Stomach (tissue), 9 donors: ENCODE results near the gene S1PR4. TPM values are rescaled to one million over a fixed set of nuclear protein-coding genes. Genes with fewer than 3 reads are reported as not detected.
A peak's percentile ranks its signal among the peaks of the same experiment; 100 is the strongest.

Experiments used
- DNase-seq, 2 donors: peaks; one replicate each; pipeline versions ENCODE4 v3.0.0 to v3.0.0-alpha.2; 2013 to 2019
- H3K27ac ChIP-seq, 5 donors: fragments of 200-600 bp in 4 of 5; sonication (generic) in 4 of 5; one replicate each; pipeline ENCODE4 v1.5.1; 2013 to 2019; ENCODE audit warnings: mild to moderate bottlenecking in 1 of 5, moderate library complexity in 1 of 5
- H3K27me3 ChIP-seq, 3 donors: fragments of 200-600 bp; sonication (generic); one replicate each; pipeline ENCODE4 v1.5.1; 2017 to 2019; ENCODE audit warnings: mixed run types in 1 of 3
- H3K36me3 ChIP-seq, 4 donors: fragments of 200-600 bp; sonication (generic); 1 replicate in 3 of 4; 2 replicates in 1 of 4; pipeline ENCODE4 v1.5.1; 2016 to 2019
- H3K4me1 ChIP-seq, 4 donors: fragments of 200-600 bp; sonication (generic); one replicate each; pipeline ENCODE4 v1.5.1; 2016 to 2019
- H3K4me3 ChIP-seq, 4 donors: fragments of 200-600 bp; sonication (generic) in 3 of 4; one replicate each; pipeline ENCODE4 v1.5.1; 2016 to 2019; ENCODE audit warnings: mild to moderate bottlenecking in 1 of 4
- H3K9me3 ChIP-seq, 4 donors: fragments of 200-600 bp; sonication (generic); one replicate each; pipeline ENCODE4 v1.5.1; 2016 to 2019
- EP300 ChIP-seq: sonication (generic); formaldehyde crosslinking; IDR thresholded peaks from one replicate; pipeline ENCODE4 v1.6.1; 2017; ENCODE audit warnings: antibody characterized with exemption
- POLR2A ChIP-seq, 4 donors: fragments of 450-650 bp; IDR thresholded peaks; one replicate each; pipeline ENCODE4 v1.6.1; 2016; ENCODE audit warnings: antibody characterized with exemption in 4 of 4, control low read depth in 2 of 4, mild to moderate bottlenecking in 1 of 4, moderate library complexity in 1 of 4
- POLR2AphosphoS5 ChIP-seq, 3 donors: sonication (generic); formaldehyde crosslinking; IDR thresholded peaks; one replicate each; pipeline ENCODE4 v1.6.1; 2016; ENCODE audit warnings: antibody characterized with exemption in 3 of 3
- WGBS, 5 donors: extraction: QIAGEN DNeasy Blood & Tissue Kit in 3 of 5; methylation state at CpG; one replicate each; pipeline versions ENCODE4 v1.1.5 to v1.1.7; 2013 to 2018; 5-methylcytosine and 5-hydroxymethylcytosine counted together
- intact Hi-C: fragments of 100-400 bp; cut with DNase I; formaldehyde crosslinking; loops from one replicate; pipeline ENCODE4 v1.15.1; 2023; ENCODE audit warnings: low total_unique reads
- polyA plus RNA-seq, 3 donors: library from polyadenylated mRNA; stranded (reverse); fragments of 200-250 nt; gene quantifications; one replicate each; pipeline ENCODE4 v1.2.3, GENCODE V29; 2013
- total RNA-seq, 5 donors: library from RNA; depleted of rRNA; stranded (reverse); fragments of >200 nt; gene quantifications; one replicate each; pipeline versions ENCODE4 v1.1.0 to v1.2.3, GENCODE V29; 2014 to 2016
- TF ChIP-seq, protein P1 (sequence below), 7 experiments: fragments of 450-650 bp in 4 of 7; fragments of 200-600 bp in 3 of 7; sonication (generic) in 3 of 7; IDR thresholded peaks; one replicate each; pipeline ENCODE4 v1.5.1; 2016 to 2019; ENCODE audit warnings: antibody characterized with exemption in 7 of 7, control low read depth in 2 of 7, mild to moderate bottlenecking in 1 of 7
- donor health status: healthy with polysubstance abuse.
- donor health status: Bipolar disorder and iron deficiency.
- donor health status: healthy.

S1PR4 gene
- total and polyA plus RNA-seq, 8 donors = 1.3 to 22.2 (median 3.4) TPM; not detected in 2

DNA sequence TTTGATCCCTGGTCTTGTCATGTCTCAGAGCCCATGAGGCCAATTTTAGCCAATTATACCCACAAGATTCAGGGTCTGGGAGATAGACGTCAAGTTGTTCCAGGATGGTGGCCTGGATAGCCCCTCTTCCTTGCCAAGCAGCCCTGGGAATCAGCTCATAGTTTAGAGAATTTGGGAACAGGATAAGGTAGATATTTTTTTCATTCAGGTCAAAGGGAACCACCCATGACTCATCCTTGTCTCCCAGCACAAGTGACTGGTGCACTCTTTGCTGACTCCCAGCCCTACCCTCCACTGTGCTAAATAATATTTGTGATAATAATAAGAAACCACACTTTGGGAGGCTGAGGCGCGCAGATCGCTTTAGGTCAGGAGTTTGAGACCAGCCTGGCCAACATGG, 17.1 kb upstream of the S1PR4 start:
- TF ChIP-seq POLR2AphosphoS5 (IDR thresholded peaks at IDR 0.05) (no peak), POLR2A (IDR thresholded peaks at IDR 0.05) (no peak), EP300 (no peak)
- TF ChIP-seq, protein P1, sequence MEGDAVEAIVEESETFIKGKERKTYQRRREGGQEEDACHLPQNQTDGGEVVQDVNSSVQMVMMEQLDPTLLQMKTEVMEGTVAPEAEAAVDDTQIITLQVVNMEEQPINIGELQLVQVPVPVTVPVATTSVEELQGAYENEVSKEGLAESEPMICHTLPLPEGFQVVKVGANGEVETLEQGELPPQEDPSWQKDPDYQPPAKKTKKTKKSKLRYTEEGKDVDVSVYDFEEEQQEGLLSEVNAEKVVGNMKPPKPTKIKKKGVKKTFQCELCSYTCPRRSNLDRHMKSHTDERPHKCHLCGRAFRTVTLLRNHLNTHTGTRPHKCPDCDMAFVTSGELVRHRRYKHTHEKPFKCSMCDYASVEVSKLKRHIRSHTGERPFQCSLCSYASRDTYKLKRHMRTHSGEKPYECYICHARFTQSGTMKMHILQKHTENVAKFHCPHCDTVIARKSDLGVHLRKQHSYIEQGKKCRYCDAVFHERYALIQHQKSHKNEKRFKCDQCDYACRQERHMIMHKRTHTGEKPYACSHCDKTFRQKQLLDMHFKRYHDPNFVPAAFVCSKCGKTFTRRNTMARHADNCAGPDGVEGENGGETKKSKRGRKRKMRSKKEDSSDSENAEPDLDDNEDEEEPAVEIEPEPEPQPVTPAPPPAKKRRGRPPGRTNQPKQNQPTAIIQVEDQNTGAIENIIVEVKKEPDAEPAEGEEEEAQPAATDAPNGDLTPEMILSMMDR (IDR thresholded peaks at IDR 0.05) = no peak
- H3K27me3 ChIP-seq = no peaks in the 10 kb centered on the region
- peaks cover 0 to 12% (median 5%) of the 10 kb centered on the region in 4 donors for H3K36me3 ChIP-seq
- 88 to 94% (median 91%) methylated on average over 4 of the region's 4 CpGs for WGBS, 5 donors
- H3K9me3 ChIP-seq = no peaks in the 10 kb centered on the region
- H3K4me1 ChIP-seq = peaks cover 0 to 12% (median 9%) of the 10 kb centered on the region in 4 donors
- no peak overlapping the region for H3K4me3 ChIP-seq
- no peak for DNase-seq
- intact Hi-C loops = no loop called here
- H3K27ac ChIP-seq = no peak overlapping the region

DNA sequence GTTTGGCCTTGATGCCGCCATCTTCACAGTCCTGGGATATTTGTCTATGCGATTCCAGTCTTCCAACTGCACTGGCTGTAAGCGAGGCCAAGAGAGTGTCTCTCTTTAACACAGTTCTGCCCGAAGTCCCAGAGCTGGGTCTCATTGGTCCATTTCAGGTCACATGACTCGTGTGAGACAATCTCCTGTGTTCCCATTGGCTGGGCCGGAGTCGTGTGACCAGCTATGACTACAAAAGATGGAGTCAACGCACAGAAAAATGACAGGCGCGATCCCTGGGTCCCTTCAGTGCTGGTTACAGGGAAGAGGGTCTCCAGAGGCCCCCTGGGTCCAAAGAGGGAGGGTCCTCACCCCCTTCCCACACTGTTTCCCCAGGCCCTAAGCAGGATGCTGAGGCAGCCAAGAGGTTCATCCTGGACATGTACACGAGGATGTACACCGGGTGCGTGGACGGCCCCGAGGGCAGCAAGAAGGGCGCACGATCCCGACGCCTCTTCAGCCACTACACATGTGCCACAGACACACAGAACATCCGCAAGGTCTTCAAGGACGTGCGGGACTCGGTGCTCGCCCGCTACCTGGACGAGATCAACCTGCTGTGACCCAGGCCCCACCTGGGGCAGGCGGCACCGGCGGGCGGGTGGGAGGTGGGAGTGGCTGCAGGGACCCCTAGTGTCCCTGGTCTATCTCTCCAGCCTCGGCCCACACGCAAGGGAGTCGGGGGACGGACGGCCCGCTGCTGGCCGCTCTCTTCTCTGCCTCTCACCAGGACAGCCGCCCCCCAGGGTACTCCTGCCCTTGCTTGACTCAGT, 15.9 kb upstream of the S1PR4 start:
- DNase-seq = no peak
- Histone ChIP-seq H3K9me3 (no peaks in the 10 kb centered on the region), H3K27ac (no peak overlapping the region), H3K36me3 (peaks cover 0 to 12% (median 5%) of the 10 kb centered on the region in 4 donors), H3K27me3 (no peaks in the 10 kb centered on the region), H3K4me1 (peaks cover 0 to 12% (median 9%) of the 10 kb centered on the region in 4 donors), H3K4me3 (no peak overlapping the region)
- 68 to 78% (median 70%) methylated on average over 27 to 38 of the region's 38 CpGs for WGBS, 5 donors
- intact Hi-C loops = no loop called here
- TF ChIP-seq POLR2A (IDR thresholded peaks at IDR 0.05) (no peak), POLR2AphosphoS5 (IDR thresholded peaks at IDR 0.05) (no peak)
- TF ChIP-seq, protein P1 (IDR thresholded peaks at IDR 0.05) = no peak

DNA sequence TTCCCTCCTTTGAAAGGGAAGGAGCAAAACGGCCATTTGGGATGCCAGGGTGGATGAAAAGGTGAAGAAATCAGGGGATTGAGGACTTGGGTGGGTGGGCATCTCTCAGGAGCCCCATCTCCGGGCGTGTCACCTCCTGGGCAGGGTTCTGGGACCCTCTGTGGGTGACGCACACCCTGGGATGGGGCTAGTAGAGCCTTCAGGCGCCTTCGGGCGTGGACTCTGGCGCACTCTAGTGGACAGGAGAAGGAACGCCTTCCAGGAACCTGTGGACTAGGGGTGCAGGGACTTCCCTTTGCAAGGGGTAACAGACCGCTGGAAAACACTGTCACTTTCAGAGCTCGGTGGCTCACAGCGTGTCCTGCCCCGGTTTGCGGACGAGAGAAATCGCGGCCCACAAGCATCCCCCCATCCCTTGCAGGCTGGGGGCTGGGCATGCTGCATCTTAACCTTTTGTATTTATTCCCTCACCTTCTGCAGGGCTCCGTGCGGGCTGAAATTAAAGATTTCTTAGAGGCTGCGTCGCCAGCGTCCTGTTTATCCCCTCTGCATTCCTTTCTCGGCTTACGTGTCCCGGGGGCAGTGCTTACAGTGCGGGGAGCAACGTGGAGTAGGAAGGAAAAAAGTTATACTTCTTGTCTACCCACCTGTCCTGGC, 15.2 kb upstream of the S1PR4 start:
- peak; percentile 67 to 86 for DNase-seq
- intact Hi-C loops = no loop called here

DNA sequence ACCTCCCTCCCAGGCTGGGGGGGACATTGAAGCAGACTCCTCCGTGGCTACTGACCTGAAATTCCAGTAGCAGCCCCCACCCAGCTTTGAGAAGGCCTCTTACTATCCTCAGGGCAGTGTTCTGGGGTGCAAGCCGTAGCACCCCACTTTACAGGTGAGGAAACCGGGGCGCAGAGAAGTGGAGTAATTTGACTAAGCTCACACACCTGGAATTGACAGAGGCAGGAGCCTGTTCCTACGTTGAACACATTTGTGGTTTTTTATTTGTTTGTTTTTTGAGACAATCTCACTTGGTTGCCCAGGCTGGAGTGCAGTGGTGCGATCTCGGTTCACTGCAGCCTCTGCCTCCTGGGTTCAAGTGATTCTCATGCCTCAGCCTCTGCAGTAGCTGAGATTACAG, 14.6 kb upstream of the S1PR4 start:
- no peak for DNase-seq
- peaks cover 0 to 9% (median 3%) of the 10 kb centered on the region in 4 donors for H3K36me3 ChIP-seq
- no peaks in the 10 kb centered on the region for H3K27me3 ChIP-seq
- 36 to 68% (median 60%) methylated on average over 7 of the region's 7 CpGs for WGBS, 5 donors
- H3K9me3 ChIP-seq = no peaks in the 10 kb centered on the region
- peak overlapping the region in 1 of 5 donors; percentile 72 for H3K27ac ChIP-seq
- no peak overlapping the region for H3K4me3 ChIP-seq
- intact Hi-C loops = no loop called here
- H3K4me1 ChIP-seq = peaks cover 0 to 12% (median 9%) of the 10 kb centered on the region in 4 donors
- TF ChIP-seq POLR2A (IDR thresholded peaks at IDR 0.05) = no peak
- TF ChIP-seq EP300 = no peak
- TF ChIP-seq, protein P1 (IDR thresholded peaks at IDR 0.05) = no peak
- no peak for TF ChIP-seq POLR2AphosphoS5 (IDR thresholded peaks at IDR 0.05)

More for the DNA sequence above, 15.2 kb upstream of the S1PR4 start:
- H3K9me3 ChIP-seq = no peaks in the 10 kb centered on the region
- H3K36me3 ChIP-seq = peaks cover 0 to 9% (median 4%) of the 10 kb centered on the region in 4 donors
- H3K27ac ChIP-seq = peak overlapping the region in 1 of 5 donors; percentile 4
- H3K27me3 ChIP-seq = no peaks in the 10 kb centered on the region
- WGBS, 5 donors = 3 to 11% (median 9%) methylated on average over 24 to 27 of the region's 27 CpGs
- TF ChIP-seq EP300 = no peak
- no peak for TF ChIP-seq POLR2A (IDR thresholded peaks at IDR 0.05)
- TF ChIP-seq, protein P1 (IDR thresholded peaks at IDR 0.05) = peak in 5 of 7 experiments; percentile 69 to 93 (median 86)
- peak in 1 of 3 donors; percentile 22 for TF ChIP-seq POLR2AphosphoS5 (IDR thresholded peaks at IDR 0.05)
- H3K4me3 ChIP-seq = no peak overlapping the region
- H3K4me1 ChIP-seq = peaks cover 0 to 12% (median 9%) of the 10 kb centered on the region in 4 donors
